Left hindlimb (tissue), 1 donor: ENCODE measurements around the gene NUP155.
"Not testable (repeated sequence)": the region's sequence is repeated elsewhere in the genome, so short reads cannot be mapped to it uniquely, and the experiment has no call there.

Experiments
- DNase-seq: peaks from one replicate; pipeline ENCODE4 v3.0.0-alpha.2; 2018

Gene NUP155

GRCh38 chr5:37370864-37371726, at the start of gene NUP155:
TSS of gene NUP155 (minus strand) at chr5:37371106. CDS start at chr5:37370977, 129 bp downstream.
- DNase-seq = peak; percentile 95

GRCh38 chr5:37417347-37417746, 46.4 kb upstream of the NUP155 start:
- DNase-seq = no peak

GRCh38 chr5:37415456-37415855, 44.5 kb upstream of the NUP155 start:
- not testable (repeated sequence) for DNase-seq

- no peak for DNase-seq
Observed at GRCh38 chr5:37412515-37412914, 41.6 kb upstream of the NUP155 start.

GRCh38 chr5:37400501-37400900, 29.6 kb upstream of the NUP155 start:
- DNase-seq = no peak

GRCh38 chr5:37396352-37396751, 25.4 kb upstream of the NUP155 start:
- DNase-seq = no peak

GRCh38 chr5:37391591-37391990, 20.7 kb upstream of the NUP155 start:
- DNase-seq = no peak

GRCh38 chr5:37379100-37379628, 8.3 kb upstream of the NUP155 start, which contains the start of gene WDR70:
TSS of gene WDR70 (plus strand) at chr5:37379318. CDS start at chr5:37379368, 50 bp downstream.
- DNase-seq = peak; percentile 93

- DNase-seq = not testable (repeated sequence)
Observed at GRCh38 chr5:37378066-37378465, 7.2 kb upstream of the NUP155 start.

GRCh38 chr5:37375091-37375490, 4.2 kb upstream of the NUP155 start:
- DNase-seq = no peak

- no peak for DNase-seq
Observed at GRCh38 chr5:37370550-37370863, 399 bp downstream of the NUP155 start.

GRCh38 chr5:37355161-37355560, 15.7 kb downstream of the NUP155 start:
- no peak for DNase-seq

GRCh38 chr5:37342741-37343140, 28.2 kb downstream of the NUP155 start:
- DNase-seq = not testable (repeated sequence)

GRCh38 chr5:37334754-37335153, 36.2 kb downstream of the NUP155 start:
- not testable (repeated sequence) for DNase-seq

GRCh38 chr5:37326536-37326935, 44.4 kb downstream of the NUP155 start:
- no peak for DNase-seq

- no peak for DNase-seq
Observed at GRCh38 chr5:37323607-37324006, 47.3 kb downstream of the NUP155 start.

- DNase-seq = no peak
Observed at GRCh38 chr5:37319037-37319782, 51.7 kb downstream of the NUP155 start.

- no peak for DNase-seq
Observed at GRCh38 chr5:37316027-37316426, 54.9 kb downstream of the NUP155 start.

GRCh38 chr5:37310360-37310759, 60.5 kb downstream of the NUP155 start:
- no peak for DNase-seq

- no peak for DNase-seq
Observed at GRCh38 chr5:37308793-37309192, 62.1 kb downstream of the NUP155 start.

GRCh38 chr5:37304888-37305287, 66.0 kb downstream of the NUP155 start:
- no peak for DNase-seq

GRCh38 chr5:37296313-37296712, 74.6 kb downstream of the NUP155 start:
- not testable (repeated sequence) for DNase-seq

GRCh38 chr5:37283214-37283820, 87.6 kb downstream of the NUP155 start:
- no peak for DNase-seq
